Hepatocyte (in vitro differentiated cells): ENCODE measurements around the gene RABGGTB. TPM values are rescaled to one million over a fixed set of nuclear protein-coding genes. Genes with fewer than 3 reads are reported as not detected.
A peak's percentile ranks its signal among the peaks of the same experiment; 100 is the strongest.

Source experiments
- DNase-seq: peaks from one replicate; pipeline ENCODE4 v3.0.0-alpha.2; 2016; ENCODE audit warnings: low spot score
- H2AFZ ChIP-seq: fragments of 200-600 bp; sonication (generic); 2 replicates; pipeline ENCODE4 v1.6.0; 2016; ENCODE audit warnings: antibody characterized with exemption, mild to moderate bottlenecking
- H3K27ac ChIP-seq: fragments of 200-600 bp; sonication (generic); 2 replicates; pipeline ENCODE4 v1.5.1; 2016; ENCODE audit warnings: mild to moderate bottlenecking
- H3K27me3 ChIP-seq: fragments of 200-600 bp; sonication (generic); 2 replicates; pipeline ENCODE4 v1.6.1; 2016
- H3K36me3 ChIP-seq: fragments of 200-600 bp; sonication (generic); replicated peaks from 2 replicates; pipeline ENCODE4 v1.5.1; 2016; ENCODE audit warnings: low read depth; ENCODE audit not compliant: insufficient read depth
- H3K4me1 ChIP-seq: fragments of 200-600 bp; sonication (generic); 2 replicates; pipeline ENCODE4 v1.5.1; 2016; ENCODE audit warnings: mild to moderate bottlenecking, moderate library complexity; ENCODE audit not compliant: insufficient read depth
- H3K4me2 ChIP-seq: fragments of 200-600 bp; sonication (generic); 2 replicates; pipeline ENCODE4 v1.6.0; 2016
- H3K4me3 ChIP-seq: fragments of 200-600 bp; sonication (generic); 2 replicates; pipeline ENCODE4 v1.5.1; 2016; ENCODE audit warnings: mild to moderate bottlenecking
- H3K79me2 ChIP-seq: fragments of 200-600 bp; sonication (generic); 2 replicates; pipeline ENCODE4 v1.6.0; 2017; ENCODE audit warnings: mild to moderate bottlenecking
- H3K9me2 ChIP-seq: fragments of 200-600 bp; sonication (generic); replicated peaks from 2 replicates; pipeline ENCODE4 v1.6.0; 2017; ENCODE audit warnings: mild to moderate bottlenecking; ENCODE audit not compliant: insufficient read depth
- H3K9me3 ChIP-seq: fragments of 200-600 bp; sonication (generic); 2 replicates; pipeline ENCODE4 v1.5.1; 2016; ENCODE audit warnings: low read depth, mild to moderate bottlenecking
- H4K20me1 ChIP-seq: fragments of 200-600 bp; sonication (generic); 2 replicates; pipeline ENCODE4 v1.6.0; 2016; ENCODE audit warnings: mild to moderate bottlenecking; ENCODE audit not compliant: insufficient read depth, poor library complexity, severe bottlenecking
- CTCF ChIP-seq: fragments of 200-600 bp; sonication (generic); IDR thresholded peaks from 2 replicates; pipeline ENCODE4 v1.5.1; 2016; ENCODE audit warnings: antibody characterized with exemption, mild to moderate bottlenecking; ENCODE audit not compliant: poor library complexity
- EZH2 ChIP-seq: fragments of 200-600 bp; sonication (generic); IDR thresholded peaks from 2 replicates; pipeline ENCODE4 v1.6.1; 2016; ENCODE audit warnings: antibody characterized with exemption, mild to moderate bottlenecking, borderline replicate concordance
- EZH2phosphoT487 ChIP-seq: fragments of 200-600 bp; sonication (generic); IDR thresholded peaks from one replicate; pipeline ENCODE4 v1.6.1; 2018; ENCODE audit warnings: antibody characterized with exemption, mild to moderate bottlenecking, low read depth, moderate library complexity; ENCODE audit not compliant: unreplicated experiment, severe bottlenecking
- WGBS: methylation state at CpG from one replicate; pipeline ENCODE4 v1.1.6; 2016; ENCODE audit warnings: low lambda C conversion rate; ENCODE audit errors: missing lambda C conversion rate; 5-methylcytosine and 5-hydroxymethylcytosine counted together
- polyA plus RNA-seq: library from polyadenylated mRNA; unstranded; fragments of >200 nt; fragmentation: Nextera tagmentation; extraction: Ambion mirVana; gene quantifications from 2 replicates; pipeline ENCODE4 v1.2.1, GENCODE V29; 2016
- total RNA-seq: library from RNA; depleted of rRNA; stranded (reverse); fragments of >200 nt; gene quantifications from 2 replicates; pipeline ENCODE4 v1.2.3, GENCODE V29; 2014

The RABGGTB gene
- total and polyA plus RNA-seq, 2 experiments from 2014 or later: 25.9 to 101 TPM

- peaks cover 35% of the 10 kb centered on the region for H3K4me1 ChIP-seq
- no peaks in the 10 kb centered on the region for H3K36me3 ChIP-seq
- H3K9me3 ChIP-seq: no peaks in the 10 kb centered on the region
- no peak overlapping the region for H2AFZ ChIP-seq
- peaks cover 64% of the 10 kb centered on the region for H4K20me1 ChIP-seq
- no peaks in the 10 kb centered on the region for H3K9me2 ChIP-seq
- H3K79me2 ChIP-seq: peaks cover 53% of the 10 kb centered on the region
- no peak overlapping the region for H3K4me3 ChIP-seq
- DNase-seq: no peak
- no peak for TF ChIP-seq EZH2phosphoT487
- TF ChIP-seq CTCF: no peak
- no peak for TF ChIP-seq EZH2
- H3K27ac ChIP-seq: no peak overlapping the region
- no peaks in the 10 kb centered on the region for H3K27me3 ChIP-seq
- peak overlapping the region; percentile 90 for H3K4me2 ChIP-seq
These were observed 3.9 kb downstream of the RABGGTB start for GRCh38 chr1:75789988-75790387.

GRCh38 chr1:75791022-75791421 lies 5.0 kb downstream of the RABGGTB start:
- TF ChIP-seq EZH2phosphoT487: no peak
- TF ChIP-seq CTCF: no peak
- TF ChIP-seq EZH2: no peak
- no peaks in the 10 kb centered on the region for H3K9me2 ChIP-seq
- no peak overlapping the region for H3K4me3 ChIP-seq
- H3K79me2 ChIP-seq: peaks cover 53% of the 10 kb centered on the region
- no peak for DNase-seq
- peaks cover 35% of the 10 kb centered on the region for H3K4me1 ChIP-seq
- no peaks in the 10 kb centered on the region for H3K27me3 ChIP-seq
- 63% methylated on average over 1 of the region's 1 CpG for WGBS
- H3K36me3 ChIP-seq: no peaks in the 10 kb centered on the region
- no peaks in the 10 kb centered on the region for H3K9me3 ChIP-seq
- H2AFZ ChIP-seq: no peak overlapping the region
- no peak overlapping the region for H3K27ac ChIP-seq
- peak overlapping the region; percentile 90 for H3K4me2 ChIP-seq
- H4K20me1 ChIP-seq: peaks cover 64% of the 10 kb centered on the region

- Histone ChIP-seq H3K79me2 (peaks cover 44% of the 10 kb centered on the region), H3K4me2 (no peak overlapping the region), H3K27me3 (no peaks in the 10 kb centered on the region), H3K9me3 (no peaks in the 10 kb centered on the region), H3K9me2 (no peaks in the 10 kb centered on the region), H4K20me1 (peaks cover 59% of the 10 kb centered on the region), H3K36me3 (no peaks in the 10 kb centered on the region), H3K4me3 (no peak overlapping the region), H3K27ac (no peak overlapping the region), H2AFZ (no peak overlapping the region), H3K4me1 (peaks cover 35% of the 10 kb centered on the region)
- TF ChIP-seq CTCF (no peak), EZH2phosphoT487 (no peak), EZH2 (no peak)
- DNase-seq: no peak
- WGBS: 95% methylated on average over 3 of the region's 3 CpGs
These were observed 6.0 kb downstream of the RABGGTB start for GRCh38 chr1:75792091-75792490.

- Histone ChIP-seq H3K79me2 (peaks cover 21% of the 10 kb centered on the region), H3K4me1 (peaks cover 16% of the 10 kb centered on the region), H3K27ac (no peak overlapping the region), H4K20me1 (peaks cover 36% of the 10 kb centered on the region), H2AFZ (no peak overlapping the region), H3K27me3 (no peaks in the 10 kb centered on the region), H3K9me2 (no peaks in the 10 kb centered on the region), H3K4me3 (no peak overlapping the region), H3K9me3 (no peaks in the 10 kb centered on the region), H3K4me2 (no peak overlapping the region), H3K36me3 (no peaks in the 10 kb centered on the region)
- 97% methylated on average over 2 of the region's 2 CpGs for WGBS
- no peak for DNase-seq
- TF ChIP-seq CTCF (no peak), EZH2phosphoT487 (no peak), EZH2 (no peak)
These were observed 8.3 kb downstream of the RABGGTB start for GRCh38 chr1:75794382-75794781.
